ENCODE results near the gene KRTAP24-1. TPM values are rescaled to one million over a fixed set of nuclear protein-coding genes. Genes with fewer than 3 reads are reported as not detected.

KRTAP24-1 gene
- total RNA-seq, 1 experiment from 2014 or later = not detected

DNA sequence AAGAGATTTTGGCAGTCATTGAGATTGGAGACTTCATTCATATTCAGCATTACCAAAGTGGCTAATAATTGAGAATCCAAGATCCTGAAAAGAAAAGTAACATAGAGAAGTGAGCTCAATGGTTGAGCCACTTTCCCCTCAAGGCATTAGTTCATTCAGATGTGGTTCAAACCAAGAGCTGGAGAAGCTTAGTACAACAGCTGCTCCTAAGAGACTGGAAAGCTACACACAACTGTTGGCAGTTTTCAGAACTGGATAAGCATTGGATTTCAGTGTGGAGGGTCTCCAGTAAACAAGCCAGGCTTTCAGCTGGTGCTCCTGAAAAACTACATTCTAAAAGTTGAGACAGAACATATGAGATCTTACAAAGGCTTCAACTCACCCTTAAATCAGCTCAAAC, 37.7 kb downstream of the KRTAP24-1 start:
- ATAC-seq = no peak
- CTCF ChIA-PET = no interaction called here
- Histone ChIP-seq H3K9me3 (ENCODE audit: low read length) (no peaks in the 10 kb centered on the region), H3K9ac (ENCODE audit: low read length) (no peak overlapping the region), H3K79me2 (ENCODE audit: low read length) (no peaks in the 10 kb centered on the region), H3K36me3 (ENCODE audit: low read depth, low read length) (no peaks in the 10 kb centered on the region), H3K4me1 (ENCODE audit: insufficient read depth, low read length) (no peaks in the 10 kb centered on the region), H4K20me1 (ENCODE audit: low read length) (no peaks in the 10 kb centered on the region), H3K27ac (ENCODE audit: low read length) (no peak overlapping the region), H2AFZ (ENCODE audit: low read length) (no peak overlapping the region), H3F3A (ENCODE audit: low read length, unreplicated experiment) (no peaks in the 10 kb centered on the region), H3K4me2 (ENCODE audit: low read length) (no peak overlapping the region), H3K9me2 (replicated peaks; ENCODE audit: low read length) (no peaks in the 10 kb centered on the region), H3K27me3 (ENCODE audit: low read length) (peaks cover 13% of the 10 kb centered on the region; the same call in 1 of the 2 replicates), H3K4me3 (ENCODE audit: low read length) (no peak overlapping the region)
- TF ChIP-seq EZH2phosphoT487 (IDR thresholded peaks at IDR 0.05; ENCODE audit: borderline replicate concordance, low read length) (no peak), EZH2 (IDR thresholded peaks at IDR 0.05; ENCODE audit: low read length, unreplicated experiment) (no peak)
- TF ChIP-seq, protein P1, sequence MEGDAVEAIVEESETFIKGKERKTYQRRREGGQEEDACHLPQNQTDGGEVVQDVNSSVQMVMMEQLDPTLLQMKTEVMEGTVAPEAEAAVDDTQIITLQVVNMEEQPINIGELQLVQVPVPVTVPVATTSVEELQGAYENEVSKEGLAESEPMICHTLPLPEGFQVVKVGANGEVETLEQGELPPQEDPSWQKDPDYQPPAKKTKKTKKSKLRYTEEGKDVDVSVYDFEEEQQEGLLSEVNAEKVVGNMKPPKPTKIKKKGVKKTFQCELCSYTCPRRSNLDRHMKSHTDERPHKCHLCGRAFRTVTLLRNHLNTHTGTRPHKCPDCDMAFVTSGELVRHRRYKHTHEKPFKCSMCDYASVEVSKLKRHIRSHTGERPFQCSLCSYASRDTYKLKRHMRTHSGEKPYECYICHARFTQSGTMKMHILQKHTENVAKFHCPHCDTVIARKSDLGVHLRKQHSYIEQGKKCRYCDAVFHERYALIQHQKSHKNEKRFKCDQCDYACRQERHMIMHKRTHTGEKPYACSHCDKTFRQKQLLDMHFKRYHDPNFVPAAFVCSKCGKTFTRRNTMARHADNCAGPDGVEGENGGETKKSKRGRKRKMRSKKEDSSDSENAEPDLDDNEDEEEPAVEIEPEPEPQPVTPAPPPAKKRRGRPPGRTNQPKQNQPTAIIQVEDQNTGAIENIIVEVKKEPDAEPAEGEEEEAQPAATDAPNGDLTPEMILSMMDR (conservative IDR thresholded peaks at IDR 0.05; ENCODE audit: low read depth, low read length) = no peak
- intact Hi-C loops (cut with micrococcal nuclease) = no loop called here
- POLR2A ChIA-PET (ENCODE audit: unreplicated experiment) = no interaction called here
- DNase-seq = no peak
- no TSS peak for BruUV-seq (replicated peaks)

DNA sequence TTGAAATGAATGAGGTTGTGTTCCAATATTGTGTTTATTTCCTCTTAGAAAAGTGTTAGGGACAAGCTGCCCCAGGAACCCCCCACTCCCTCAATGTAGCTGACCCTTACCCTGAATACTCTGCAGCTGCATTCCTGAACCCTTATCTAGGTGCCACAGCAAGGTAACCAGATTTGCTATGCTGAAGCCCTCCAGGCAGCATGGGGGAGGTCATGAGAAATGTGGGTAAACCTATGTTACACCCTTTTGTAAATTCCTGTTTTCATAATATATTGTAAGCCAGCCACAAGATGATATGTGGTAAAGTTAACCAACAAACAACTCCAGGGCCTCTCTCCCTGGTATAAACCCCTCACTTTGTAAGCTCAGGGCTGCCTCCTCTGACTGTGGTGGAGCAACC, 39.1 kb downstream of the KRTAP24-1 start:
- Histone ChIP-seq H3K9ac (ENCODE audit: low read length) (no peak overlapping the region), H3K27me3 (ENCODE audit: low read length) (0 out of 2 replicates have a peak, but pooled peaks cover 7% of the 10 kb centered on the region), H3K4me3 (ENCODE audit: low read length) (no peak overlapping the region), H3K4me2 (ENCODE audit: low read length) (no peak overlapping the region), H4K20me1 (ENCODE audit: low read length) (no peaks in the 10 kb centered on the region), H3K27ac (ENCODE audit: low read length) (no peak overlapping the region), H3F3A (ENCODE audit: low read length, unreplicated experiment) (no peaks in the 10 kb centered on the region), H2AFZ (ENCODE audit: low read length) (no peak overlapping the region), H3K36me3 (ENCODE audit: low read depth, low read length) (no peaks in the 10 kb centered on the region), H3K9me2 (replicated peaks; ENCODE audit: low read length) (no peaks in the 10 kb centered on the region), H3K79me2 (ENCODE audit: low read length) (no peaks in the 10 kb centered on the region), H3K9me3 (ENCODE audit: low read length) (no peaks in the 10 kb centered on the region), H3K4me1 (ENCODE audit: insufficient read depth, low read length) (no peaks in the 10 kb centered on the region)
- TF ChIP-seq EZH2 (IDR thresholded peaks at IDR 0.05; ENCODE audit: low read length, unreplicated experiment) (no peak), EZH2phosphoT487 (IDR thresholded peaks at IDR 0.05; ENCODE audit: borderline replicate concordance, low read length) (no peak)
- TF ChIP-seq, protein P1 (conservative IDR thresholded peaks at IDR 0.05; ENCODE audit: low read depth, low read length) = no peak
- no peak for ATAC-seq
- no TSS peak for BruUV-seq (replicated peaks)
- intact Hi-C loops (cut with micrococcal nuclease) = no loop called here
- DNase-seq = no peak
- CTCF ChIA-PET = interaction anchor here (0.6 to 0.7 kb wide), 2 partner anchors 179 to 862 kb away, joined by 3 to 4 read pairs; no protein-coding TSS in a partner anchor
- POLR2A ChIA-PET (ENCODE audit: unreplicated experiment) = no interaction called here

DNA sequence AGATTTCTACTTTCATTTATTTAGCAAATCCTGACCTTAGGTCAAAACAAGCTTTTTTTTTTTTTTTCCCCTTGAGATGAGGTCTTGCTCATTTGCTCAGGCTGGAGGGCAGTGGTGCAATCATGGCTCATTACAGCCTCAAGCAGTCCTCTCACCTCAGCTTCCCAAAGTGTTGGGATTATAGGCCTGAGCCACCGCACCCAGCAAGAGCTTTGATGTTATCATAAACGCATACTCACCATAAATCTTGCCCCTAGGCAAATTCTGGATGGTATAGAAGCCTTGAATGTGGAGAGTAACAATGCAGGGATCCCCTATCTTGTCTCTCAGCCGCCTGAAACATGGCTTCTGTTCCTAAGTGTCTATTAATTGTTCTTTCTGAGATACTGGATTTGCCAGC, 42.1 kb downstream of the KRTAP24-1 start:
- POLR2A ChIA-PET (ENCODE audit: unreplicated experiment) = no interaction called here
- DNase-seq (no peak), ATAC-seq (no peak)
- Histone ChIP-seq H3K36me3 (ENCODE audit: low read depth, low read length) (no peaks in the 10 kb centered on the region), H3K27me3 (ENCODE audit: low read length) (0 out of 2 replicates have a peak, but pooled peaks cover 7% of the 10 kb centered on the region), H3K9ac (ENCODE audit: low read length) (no peak overlapping the region), H3K27ac (ENCODE audit: low read length) (no peak overlapping the region), H4K20me1 (ENCODE audit: low read length) (no peaks in the 10 kb centered on the region), H3F3A (ENCODE audit: low read length, unreplicated experiment) (no peaks in the 10 kb centered on the region), H3K4me3 (ENCODE audit: low read length) (no peak overlapping the region), H3K9me2 (replicated peaks; ENCODE audit: low read length) (no peaks in the 10 kb centered on the region), H3K4me2 (ENCODE audit: low read length) (no peak overlapping the region), H2AFZ (ENCODE audit: low read length) (no peak overlapping the region), H3K4me1 (ENCODE audit: insufficient read depth, low read length) (peaks cover 2% of the 10 kb centered on the region), H3K79me2 (ENCODE audit: low read length) (no peaks in the 10 kb centered on the region), H3K9me3 (ENCODE audit: low read length) (no peaks in the 10 kb centered on the region)
- BruUV-seq (replicated peaks) = no TSS peak
- CTCF ChIA-PET = no interaction called here
- TF ChIP-seq EZH2phosphoT487 (IDR thresholded peaks at IDR 0.05; ENCODE audit: borderline replicate concordance, low read length) = no peak
- TF ChIP-seq EZH2 (IDR thresholded peaks at IDR 0.05; ENCODE audit: low read length, unreplicated experiment) = no peak
- TF ChIP-seq, protein P1 (conservative IDR thresholded peaks at IDR 0.05; ENCODE audit: low read depth, low read length) = no peak
- intact Hi-C loops (cut with micrococcal nuclease) = no loop called here

All from PC-3 (cell line).